Liver (tissue), 9 donors: ENCODE data around the gene FOXK1. TPM values are rescaled to one million over a fixed set of nuclear protein-coding genes. Genes with fewer than 3 reads are reported as not detected.
A peak's percentile ranks its signal among the peaks of the same experiment; 100 is the strongest.

ENCODE experiments used
- DNase-seq: peaks from one replicate; pipeline ENCODE4 v3.0.0-alpha.2; 2017; ENCODE audit warnings: low spot score
- H3K27ac ChIP-seq, 2 donors: one replicate each; pipeline ENCODE4 v1.7.0; 2013; ENCODE audit warnings: inconsistent platforms in 2 of 2, low read length in 2 of 2, control low read depth in 1 of 2, low read depth in 1 of 2, mild to moderate bottlenecking in 1 of 2
- H3K27me3 ChIP-seq, 4 donors: one replicate each; pipeline versions ENCODE4 v1.6.1 to v1.7.0; 2013; ENCODE audit warnings: low read length in 3 of 4, inconsistent platforms in 1 of 4, mild to moderate bottlenecking in 1 of 4, moderate library complexity in 1 of 4; ENCODE audit not compliant: control insufficient read depth in 4 of 4, insufficient read depth in 4 of 4
- H3K36me3 ChIP-seq, 4 donors: one replicate each; pipeline versions ENCODE4 v1.6.1 to v1.7.0; 2013; ENCODE audit warnings: low read length in 3 of 4, mild to moderate bottlenecking in 3 of 4, low read depth in 1 of 4, moderate library complexity in 1 of 4; ENCODE audit not compliant: control insufficient read depth in 4 of 4, insufficient read depth in 3 of 4
- H3K4me1 ChIP-seq, 4 donors: one replicate each; pipeline versions ENCODE4 v1.6.1 to v1.7.0; 2013; ENCODE audit warnings: low read length in 3 of 4, mild to moderate bottlenecking in 3 of 4, moderate library complexity in 1 of 4; ENCODE audit not compliant: control insufficient read depth in 4 of 4, insufficient read depth in 4 of 4
- H3K4me3 ChIP-seq, 3 donors: one replicate each; pipeline versions ENCODE4 v1.6.1 to v1.7.0; 2013; ENCODE audit warnings: low read length in 3 of 3, control low read depth in 1 of 3, low read depth in 1 of 3, mild to moderate bottlenecking in 1 of 3
- H3K9ac ChIP-seq, 2 donors: one replicate each; pipeline ENCODE4 v1.7.0; 2013; ENCODE audit warnings: low read length in 2 of 2, mild to moderate bottlenecking in 2 of 2, moderate library complexity in 2 of 2, control low read depth in 1 of 2, low read depth in 1 of 2
- H3K9me3 ChIP-seq, 4 donors: one replicate each; pipeline versions ENCODE4 v1.6.1 to v1.7.0; 2013; ENCODE audit warnings: low read length in 3 of 4; ENCODE audit not compliant: control insufficient read depth in 4 of 4
- EGR1 ChIP-seq, 2 donors: IDR thresholded peaks; 2 replicates each; pipeline ENCODE4 v1.6.1; 2016 to 2018; ENCODE audit warnings: antibody characterized with exemption in 2 of 2, low read depth in 2 of 2
- FOXA1 ChIP-seq: IDR thresholded peaks from 2 replicates; pipeline ENCODE4 v1.6.1; 2016; ENCODE audit warnings: antibody characterized with exemption
- FOXA2 ChIP-seq: IDR thresholded peaks from 2 replicates; pipeline ENCODE4 v1.6.1; 2016; ENCODE audit warnings: antibody characterized with exemption
- HNF4A ChIP-seq, 2 donors: conservative IDR thresholded peaks; 2 replicates each; pipeline ENCODE4 v1.6.1; 2016; ENCODE audit warnings: antibody characterized with exemption in 2 of 2, mild to moderate bottlenecking in 2 of 2
- HNF4G ChIP-seq: IDR thresholded peaks from 2 replicates; pipeline ENCODE4 v1.6.1; 2016; ENCODE audit warnings: antibody characterized with exemption
- JUND ChIP-seq, 2 donors: IDR thresholded peaks; 2 replicates each; pipeline ENCODE4 v1.6.1; 2016; ENCODE audit warnings: antibody characterized with exemption in 2 of 2
- NR2F2 ChIP-seq: IDR thresholded peaks from 2 replicates; pipeline ENCODE4 v1.6.1; 2016; ENCODE audit warnings: antibody characterized with exemption
- RAD21 ChIP-seq, 2 donors: IDR thresholded peaks; 2 replicates each; pipeline ENCODE4 v1.6.1; 2016; ENCODE audit warnings: antibody characterized with exemption in 2 of 2, mild to moderate bottlenecking in 2 of 2
- RXRA ChIP-seq, 2 donors: IDR thresholded peaks; 2 replicates each; pipeline ENCODE4 v1.6.1; 2017 to 2018; ENCODE audit warnings: antibody characterized with exemption in 2 of 2, mild to moderate bottlenecking in 1 of 2
- SP1 ChIP-seq: IDR thresholded peaks from 2 replicates; pipeline ENCODE4 v1.6.1; 2018; ENCODE audit warnings: antibody characterized with exemption, mild to moderate bottlenecking
- TAF1 ChIP-seq: conservative IDR thresholded peaks from 2 replicates; pipeline ENCODE4 v1.6.1; 2016; ENCODE audit warnings: antibody characterized with exemption, mild to moderate bottlenecking
- YY1 ChIP-seq: IDR thresholded peaks from 2 replicates; pipeline ENCODE4 v1.6.1; 2016; ENCODE audit warnings: antibody characterized with exemption, mild to moderate bottlenecking
- WGBS: extraction: QIAGEN DNeasy Blood & Tissue Kit; methylation state at CpG from one replicate; pipeline ENCODE4 v1.1.7; 2013; 5-methylcytosine and 5-hydroxymethylcytosine counted together
- polyA plus RNA-seq, 2 donors: library from polyadenylated mRNA; stranded (reverse) in 1 of 2; unstranded in 1 of 2; fragments of 200-250 nt in 1 of 2; fragments of >200 nt in 1 of 2; fragmentation: Nextera tagmentation in 1 of 2; extraction: Ambion mirVana in 1 of 2; gene quantifications; one replicate each; pipeline versions ENCODE4 v1.2.1 to v1.2.3, GENCODE V29; 2013 to 2015
- total RNA-seq, 2 donors: library from RNA; depleted of rRNA; stranded (reverse); fragments of >200 nt; gene quantifications; one replicate each; pipeline ENCODE4 v1.2.3, GENCODE V29; 2014
- TF ChIP-seq, protein P1 (sequence below): IDR thresholded peaks from 2 replicates; pipeline ENCODE4 v1.6.1; 2016; ENCODE audit warnings: antibody characterized with exemption
- TF ChIP-seq, protein P2 (sequence below): fragments of 150-350 bp; IDR thresholded peaks from 2 replicates; pipeline ENCODE4 v1.5.1; 2017; ENCODE audit warnings: improper control_type of control experiment, low read depth, low read length; ENCODE audit not compliant: missing input control
- TF ChIP-seq, protein P3 (sequence below): IDR thresholded peaks from 2 replicates; pipeline ENCODE4 v1.6.1; 2016; ENCODE audit warnings: antibody characterized with exemption
- TF ChIP-seq, protein P4 (sequence below): IDR thresholded peaks from 2 replicates; pipeline ENCODE4 v1.6.1; 2016; ENCODE audit warnings: antibody characterized with exemption, mild to moderate bottlenecking
- donor health status: healthy.
- donor health status: healthy.
- donor health status: healthy.
- donor health status: healthy.
- donor health status: healthy.

FOXK1 gene
- total and polyA plus RNA-seq, 4 donors = 1.2 to 8.5 (median 4.4) TPM

DNA sequence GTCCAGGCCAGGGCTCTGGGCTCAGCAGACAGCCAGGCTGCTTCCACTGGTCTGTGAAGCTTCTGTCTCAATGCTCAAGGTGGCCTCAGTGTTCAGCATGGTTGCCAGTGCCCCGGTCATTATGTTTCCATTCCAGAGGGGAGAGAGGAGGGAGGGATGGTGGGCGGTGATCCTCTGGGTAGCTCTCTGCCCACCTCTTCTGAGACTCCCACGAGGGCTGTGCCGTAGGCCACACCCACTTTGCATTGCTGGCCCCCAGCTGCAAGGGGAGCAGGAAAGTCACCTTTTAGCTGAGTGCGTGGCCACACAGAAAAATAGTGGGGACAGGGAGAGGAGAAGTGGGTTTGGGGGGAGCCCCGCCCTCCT lies 42.5 kb downstream of the FOXK1 start:
- H3K36me3 ChIP-seq = peaks cover 0 to 5% (median 2%) of the 10 kb centered on the region in 4 donors
- no peaks in the 10 kb centered on the region for H3K9me3 ChIP-seq
- WGBS = 44% methylated on average over 6 of the region's 6 CpGs
- no peak for DNase-seq
- peak overlapping the region; percentile 53 to 69 (median 66) for H3K4me3 ChIP-seq
- TF ChIP-seq, protein P1, sequence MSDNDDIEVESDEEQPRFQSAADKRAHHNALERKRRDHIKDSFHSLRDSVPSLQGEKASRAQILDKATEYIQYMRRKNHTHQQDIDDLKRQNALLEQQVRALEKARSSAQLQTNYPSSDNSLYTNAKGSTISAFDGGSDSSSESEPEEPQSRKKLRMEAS = no peak
- TF ChIP-seq TAF1 = no peak
- TF ChIP-seq, protein P2, sequence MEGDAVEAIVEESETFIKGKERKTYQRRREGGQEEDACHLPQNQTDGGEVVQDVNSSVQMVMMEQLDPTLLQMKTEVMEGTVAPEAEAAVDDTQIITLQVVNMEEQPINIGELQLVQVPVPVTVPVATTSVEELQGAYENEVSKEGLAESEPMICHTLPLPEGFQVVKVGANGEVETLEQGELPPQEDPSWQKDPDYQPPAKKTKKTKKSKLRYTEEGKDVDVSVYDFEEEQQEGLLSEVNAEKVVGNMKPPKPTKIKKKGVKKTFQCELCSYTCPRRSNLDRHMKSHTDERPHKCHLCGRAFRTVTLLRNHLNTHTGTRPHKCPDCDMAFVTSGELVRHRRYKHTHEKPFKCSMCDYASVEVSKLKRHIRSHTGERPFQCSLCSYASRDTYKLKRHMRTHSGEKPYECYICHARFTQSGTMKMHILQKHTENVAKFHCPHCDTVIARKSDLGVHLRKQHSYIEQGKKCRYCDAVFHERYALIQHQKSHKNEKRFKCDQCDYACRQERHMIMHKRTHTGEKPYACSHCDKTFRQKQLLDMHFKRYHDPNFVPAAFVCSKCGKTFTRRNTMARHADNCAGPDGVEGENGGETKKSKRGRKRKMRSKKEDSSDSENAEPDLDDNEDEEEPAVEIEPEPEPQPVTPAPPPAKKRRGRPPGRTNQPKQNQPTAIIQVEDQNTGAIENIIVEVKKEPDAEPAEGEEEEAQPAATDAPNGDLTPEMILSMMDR = no peak
- TF ChIP-seq FOXA2 = no peak
- TF ChIP-seq, protein P3, sequence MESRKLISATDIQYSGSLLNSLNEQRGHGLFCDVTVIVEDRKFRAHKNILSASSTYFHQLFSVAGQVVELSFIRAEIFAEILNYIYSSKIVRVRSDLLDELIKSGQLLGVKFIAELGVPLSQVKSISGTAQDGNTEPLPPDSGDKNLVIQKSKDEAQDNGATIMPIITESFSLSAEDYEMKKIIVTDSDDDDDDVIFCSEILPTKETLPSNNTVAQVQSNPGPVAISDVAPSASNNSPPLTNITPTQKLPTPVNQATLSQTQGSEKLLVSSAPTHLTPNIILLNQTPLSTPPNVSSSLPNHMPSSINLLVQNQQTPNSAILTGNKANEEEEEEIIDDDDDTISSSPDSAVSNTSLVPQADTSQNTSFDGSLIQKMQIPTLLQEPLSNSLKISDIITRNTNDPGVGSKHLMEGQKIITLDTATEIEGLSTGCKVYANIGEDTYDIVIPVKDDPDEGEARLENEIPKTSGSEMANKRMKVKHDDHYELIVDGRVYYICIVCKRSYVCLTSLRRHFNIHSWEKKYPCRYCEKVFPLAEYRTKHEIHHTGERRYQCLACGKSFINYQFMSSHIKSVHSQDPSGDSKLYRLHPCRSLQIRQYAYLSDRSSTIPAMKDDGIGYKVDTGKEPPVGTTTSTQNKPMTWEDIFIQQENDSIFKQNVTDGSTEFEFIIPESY = no peak
- no peak for TF ChIP-seq EGR1 (IDR thresholded peaks at IDR 0.05; ENCODE audit: low read depth in 2 of 2)
- no peak for TF ChIP-seq SP1
- TF ChIP-seq, protein P4, sequence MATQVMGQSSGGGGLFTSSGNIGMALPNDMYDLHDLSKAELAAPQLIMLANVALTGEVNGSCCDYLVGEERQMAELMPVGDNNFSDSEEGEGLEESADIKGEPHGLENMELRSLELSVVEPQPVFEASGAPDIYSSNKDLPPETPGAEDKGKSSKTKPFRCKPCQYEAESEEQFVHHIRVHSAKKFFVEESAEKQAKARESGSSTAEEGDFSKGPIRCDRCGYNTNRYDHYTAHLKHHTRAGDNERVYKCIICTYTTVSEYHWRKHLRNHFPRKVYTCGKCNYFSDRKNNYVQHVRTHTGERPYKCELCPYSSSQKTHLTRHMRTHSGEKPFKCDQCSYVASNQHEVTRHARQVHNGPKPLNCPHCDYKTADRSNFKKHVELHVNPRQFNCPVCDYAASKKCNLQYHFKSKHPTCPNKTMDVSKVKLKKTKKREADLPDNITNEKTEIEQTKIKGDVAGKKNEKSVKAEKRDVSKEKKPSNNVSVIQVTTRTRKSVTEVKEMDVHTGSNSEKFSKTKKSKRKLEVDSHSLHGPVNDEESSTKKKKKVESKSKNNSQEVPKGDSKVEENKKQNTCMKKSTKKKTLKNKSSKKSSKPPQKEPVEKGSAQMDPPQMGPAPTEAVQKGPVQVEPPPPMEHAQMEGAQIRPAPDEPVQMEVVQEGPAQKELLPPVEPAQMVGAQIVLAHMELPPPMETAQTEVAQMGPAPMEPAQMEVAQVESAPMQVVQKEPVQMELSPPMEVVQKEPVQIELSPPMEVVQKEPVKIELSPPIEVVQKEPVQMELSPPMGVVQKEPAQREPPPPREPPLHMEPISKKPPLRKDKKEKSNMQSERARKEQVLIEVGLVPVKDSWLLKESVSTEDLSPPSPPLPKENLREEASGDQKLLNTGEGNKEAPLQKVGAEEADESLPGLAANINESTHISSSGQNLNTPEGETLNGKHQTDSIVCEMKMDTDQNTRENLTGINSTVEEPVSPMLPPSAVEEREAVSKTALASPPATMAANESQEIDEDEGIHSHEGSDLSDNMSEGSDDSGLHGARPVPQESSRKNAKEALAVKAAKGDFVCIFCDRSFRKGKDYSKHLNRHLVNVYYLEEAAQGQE = no peak
- TF ChIP-seq RXRA (IDR thresholded peaks at IDR 0.05) = no peak
- no peak for TF ChIP-seq FOXA1
- no peak for TF ChIP-seq YY1
- no peak for TF ChIP-seq NR2F2
- TF ChIP-seq HNF4A (conservative IDR thresholded peaks at IDR 0.05) = no peak
- H3K27me3 ChIP-seq = no peaks in the 10 kb centered on the region
- H3K9ac ChIP-seq = peak overlapping the region; percentile 8 to 93
- H3K27ac ChIP-seq = peak overlapping the region; percentile 99
- H3K4me1 ChIP-seq = peaks cover 2 to 27% (median 10%) of the 10 kb centered on the region in 4 donors

DNA sequence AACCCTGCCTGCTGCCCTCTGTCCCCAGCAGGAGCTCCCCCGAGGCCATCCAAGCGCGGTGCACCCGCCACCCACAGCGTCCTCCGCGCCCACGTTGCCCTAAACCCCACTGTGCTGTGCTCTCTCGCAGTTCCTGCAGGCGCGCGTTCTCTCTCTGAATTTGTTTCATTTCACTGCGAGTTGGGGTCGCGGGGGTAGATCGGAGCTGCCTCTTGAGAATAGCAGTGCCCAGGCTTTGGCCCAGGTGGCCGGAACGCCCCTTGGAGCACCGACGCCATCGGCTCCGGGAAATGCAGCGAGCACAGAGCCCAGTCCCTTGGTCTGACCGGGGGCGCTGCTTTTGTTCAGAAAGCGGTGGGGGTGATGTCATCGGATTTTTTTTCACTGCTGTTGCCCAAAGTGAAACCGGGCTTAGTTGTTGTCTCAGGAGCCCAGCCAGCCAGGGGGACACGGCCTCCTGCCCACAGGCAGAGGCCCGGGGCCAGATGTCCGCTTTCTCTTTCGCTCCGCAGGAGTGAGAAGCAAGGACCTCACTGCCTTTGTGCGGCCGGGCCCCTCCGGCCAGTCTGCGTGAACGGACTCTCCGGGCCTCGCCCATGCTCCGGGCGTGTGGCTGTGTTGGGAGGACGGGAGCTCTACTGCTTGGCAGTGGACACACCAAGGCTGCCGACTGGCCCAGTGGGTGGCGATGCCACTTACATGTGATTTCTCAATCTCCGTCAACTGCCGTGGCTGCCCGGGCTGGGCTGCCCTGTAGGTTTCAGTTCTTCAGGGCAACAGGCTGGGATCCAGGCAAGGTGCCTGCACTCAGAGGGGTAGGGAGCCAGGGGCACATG lies 43.1 kb downstream of the FOXK1 start:
- Histone ChIP-seq H3K36me3 (peaks cover 0 to 5% (median 2%) of the 10 kb centered on the region in 4 donors), H3K9ac (peak overlapping the region; percentile 8 to 93), H3K27me3 (no peaks in the 10 kb centered on the region), H3K9me3 (no peaks in the 10 kb centered on the region), H3K4me3 (peak overlapping the region; percentile 53 to 69 (median 66)), H3K4me1 (peaks cover 2 to 27% (median 10%) of the 10 kb centered on the region in 4 donors), H3K27ac (peak overlapping the region; percentile 99)
- no peak for DNase-seq
- WGBS = 13% methylated on average over 48 of the region's 48 CpGs
- TF ChIP-seq, protein P1 = peak; percentile 79
- TF ChIP-seq NR2F2 (no peak), TAF1 (peak; percentile 78), FOXA2 (peak; percentile 7), YY1 (peak; percentile 88), HNF4G (no peak), JUND (IDR thresholded peaks at IDR 0.05) (peak; percentile 71 to 85), RXRA (IDR thresholded peaks at IDR 0.05) (peak; percentile 53 to 77), EGR1 (IDR thresholded peaks at IDR 0.05; ENCODE audit: low read depth in 2 of 2) (peak in 1 of 2 donors; percentile 45), RAD21 (IDR thresholded peaks at IDR 0.05) (peak in 1 of 2 donors; percentile 57)
- TF ChIP-seq, protein P4 = peak; percentile 84
- TF ChIP-seq, protein P2 = no peak
